ENCODE measurements around the gene COQ10A.
A peak's percentile ranks its signal among the peaks of the same experiment; 100 is the strongest.

The COQ10A gene

DNA sequence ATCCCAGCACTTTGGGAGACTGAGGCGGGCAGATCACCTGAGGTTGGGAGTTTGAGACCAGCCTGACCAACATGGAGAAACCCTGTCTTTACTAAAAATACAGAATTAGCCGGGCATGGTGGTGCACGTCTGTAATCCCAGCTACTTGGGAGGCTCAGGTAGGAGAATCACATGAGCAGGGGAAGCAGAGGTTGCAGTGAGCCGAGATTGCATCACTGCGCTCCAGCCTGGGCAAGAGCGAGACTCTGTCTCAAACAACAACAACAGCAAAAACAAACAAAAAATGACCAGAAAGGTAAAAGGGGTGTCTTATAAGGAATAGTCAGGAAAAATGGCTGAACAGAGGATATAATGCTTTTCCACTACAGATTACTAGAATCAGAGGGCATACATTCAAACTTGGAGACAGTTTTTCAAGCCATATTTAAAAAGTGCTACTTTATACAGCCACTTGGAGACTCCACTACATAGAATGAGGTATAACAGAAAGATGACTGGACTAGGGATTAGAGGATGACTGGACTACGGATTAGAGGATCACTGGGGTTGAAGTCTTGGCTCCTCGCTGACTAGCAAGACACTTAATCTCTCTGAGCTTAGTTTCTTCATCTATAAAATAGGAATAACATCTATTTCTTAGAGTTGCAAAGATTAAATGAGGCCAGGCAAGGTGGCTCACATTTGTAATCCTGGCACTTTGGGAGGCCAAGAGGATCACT, 38.3 kb downstream of the COQ10A start:
- no peak overlapping the region for H3K27ac ChIP-seq
- TF ChIP-seq ZFX (IDR thresholded peaks at IDR 0.05; ENCODE audit: borderline replicate concordance) = no peak
- no peak for TF ChIP-seq CTCF (IDR thresholded peaks at IDR 0.05)

DNA sequence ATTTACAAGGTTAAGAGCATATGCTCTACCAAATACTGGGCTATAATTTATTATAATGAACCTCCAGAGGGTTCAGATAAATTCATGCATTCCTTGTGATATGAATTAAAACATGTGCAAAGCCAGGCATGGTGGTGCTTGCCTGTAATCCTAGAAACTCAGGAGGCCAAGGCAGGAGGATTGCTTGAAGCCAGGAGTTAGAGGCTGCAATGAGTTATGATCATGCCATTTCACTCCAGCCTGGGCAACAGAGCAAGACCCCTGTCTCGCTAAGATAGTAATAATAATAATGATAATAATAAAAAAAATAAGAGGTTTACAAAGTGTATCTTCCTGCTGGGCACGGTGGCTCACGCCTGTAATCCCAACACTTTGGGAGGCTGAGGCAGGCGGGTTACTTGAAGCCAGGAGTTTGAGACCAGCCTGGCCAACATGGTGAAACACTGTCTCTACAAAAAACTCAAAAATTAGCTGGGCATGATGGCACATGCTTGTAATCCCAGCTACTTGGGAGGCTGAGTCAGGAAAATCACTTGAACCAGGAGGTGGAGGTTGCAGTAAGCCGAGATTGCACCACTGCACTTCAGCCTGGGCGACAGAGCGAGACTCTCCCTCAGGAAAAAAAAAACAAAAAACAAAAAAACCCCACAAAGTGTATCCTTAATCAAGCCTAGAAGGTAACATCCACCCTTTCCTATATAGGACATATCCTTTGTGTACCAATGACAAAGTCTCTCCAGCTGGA, 40.7 kb downstream of the COQ10A start:
- H3K27ac ChIP-seq = no peak overlapping the region
- no peak for TF ChIP-seq CTCF (IDR thresholded peaks at IDR 0.05)
- no peak for TF ChIP-seq ZFX (IDR thresholded peaks at IDR 0.05; ENCODE audit: borderline replicate concordance)

- TF ChIP-seq CTCF (IDR thresholded peaks at IDR 0.05) (no peak), ZFX (IDR thresholded peaks at IDR 0.05; ENCODE audit: borderline replicate concordance) (no peak)
- no peak overlapping the region for H3K27ac ChIP-seq
Measured at GRCh38 chr12:56308714-56309113, 42.0 kb downstream of the COQ10A start.

- no peak overlapping the region for H3K27ac ChIP-seq
- no peak for TF ChIP-seq CTCF (IDR thresholded peaks at IDR 0.05)
- TF ChIP-seq ZFX (IDR thresholded peaks at IDR 0.05; ENCODE audit: borderline replicate concordance) = no peak
Measured at GRCh38 chr12:56311003-56311402, 44.3 kb downstream of the COQ10A start.

DNA sequence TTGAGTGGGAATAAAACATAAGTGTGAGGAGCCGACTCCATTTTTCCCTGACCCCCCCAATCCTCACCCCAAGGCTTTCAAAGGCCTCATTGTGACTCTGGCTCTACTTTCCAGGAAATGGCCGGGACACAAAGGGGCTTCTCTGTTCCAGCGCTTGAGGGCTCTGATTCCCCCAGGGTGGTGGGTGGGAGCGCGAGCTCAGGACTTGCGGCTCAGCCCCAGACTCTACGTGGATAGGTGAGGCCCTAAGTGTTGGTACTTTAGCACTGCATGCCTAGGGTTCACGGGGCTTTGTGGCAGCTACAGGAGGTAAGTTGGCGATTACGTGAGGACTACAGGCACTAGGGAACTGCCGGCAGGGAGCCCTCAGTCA, 48.5 kb downstream of the COQ10A start:
- peak overlapping the region; percentile 96 for H3K27ac ChIP-seq
- TF ChIP-seq ZFX (IDR thresholded peaks at IDR 0.05; ENCODE audit: borderline replicate concordance) = no peak
- no peak for TF ChIP-seq CTCF (IDR thresholded peaks at IDR 0.05)

DNA sequence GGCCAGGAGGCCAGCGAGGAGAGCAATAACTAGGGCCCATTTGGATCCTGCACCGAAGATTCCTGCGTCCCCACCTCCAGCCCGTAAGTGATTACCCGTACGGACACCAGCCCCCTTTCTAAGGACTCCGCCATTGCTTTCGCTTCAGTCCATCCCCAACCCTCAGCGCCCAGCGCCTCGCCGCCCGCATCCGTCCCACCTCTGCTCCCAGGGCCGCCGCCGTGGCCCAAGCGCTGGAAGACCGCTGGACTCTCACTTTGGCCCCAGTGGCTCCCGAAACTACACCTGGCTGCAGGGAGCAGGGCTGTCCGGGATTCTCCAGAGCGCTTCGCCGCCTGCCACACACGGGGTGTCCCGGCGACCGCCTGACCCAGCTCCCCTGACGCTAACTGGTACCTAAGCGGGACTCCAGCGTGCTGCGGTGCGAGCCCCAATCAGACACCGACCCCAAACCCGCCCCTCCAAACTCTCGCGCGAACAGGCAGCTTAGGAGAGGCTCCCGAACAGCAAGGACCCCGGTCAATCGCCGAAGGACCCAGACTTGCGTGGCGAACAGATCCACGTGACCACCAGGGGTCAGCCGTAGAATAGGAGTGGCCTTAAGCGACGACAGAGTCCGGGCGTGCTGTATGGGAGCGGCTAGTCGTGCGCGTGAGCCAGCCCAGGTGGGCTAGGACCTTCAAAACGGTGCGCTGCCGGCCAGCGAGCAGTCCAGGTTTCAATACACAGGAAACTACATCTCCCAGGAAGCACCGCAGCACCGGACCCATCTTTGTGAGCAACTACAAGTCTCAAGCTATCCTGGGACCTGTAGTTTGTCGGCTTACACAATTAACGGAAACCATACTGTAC, 49.1 kb downstream of the COQ10A start, which contains the start of gene CNPY2:
Gene CNPY2, minus strand, starts transcription at position 367 of the 852 bp plus-strand sequence. CDS start 771 bp downstream, outside the sequence.
- H3K27ac ChIP-seq = peak within 1 kb of the TSS; percentile 96
- no peak for TF ChIP-seq ZFX (IDR thresholded peaks at IDR 0.05; ENCODE audit: borderline replicate concordance)
- peak; percentile 33; the same call in 1 of the 2 replicates for TF ChIP-seq CTCF (IDR thresholded peaks at IDR 0.05)
